Activated CD4-positive, alpha-beta memory T cell treated with anti-CD3 and anti-CD28 coated beads, Interleukin-2, amount 10 ng/mL, durations not matched to agents 7 days and 5 days (primary cell): ENCODE measurements around the gene FKBP11. TPM values are rescaled to one million over a fixed set of nuclear protein-coding genes. Genes with fewer than 3 reads are reported as not detected.

ENCODE experiments used
- CTCF ChIA-PET: fragments of 350-600 bp; sonication (Branson Sonifier 250); formaldehyde crosslinking; loops from one replicate; lab custom pipeline; 2021; ENCODE audit warnings: antibody characterized with exemption, inconsistent platforms; lab: Charles Lee
- POLR2A ChIA-PET: fragments of 350-600 bp; sonication (Branson Sonifier 250); formaldehyde crosslinking; loops from one replicate; lab custom pipeline; 2021; ENCODE audit warnings: antibody characterized with exemption; lab: Charles Lee
- DNase-seq: peaks from one replicate; pipeline ENCODE4 v3.0.0-alpha.2; 2020
- H3K27ac Mint-ChIP-seq: one replicate; pipeline ENCODE4 v1.8.0; 2021; ENCODE audit warnings: mild to moderate bottlenecking, mixed read lengths
- H3K27me3 Mint-ChIP-seq: one replicate; pipeline ENCODE4 v1.8.0; 2021; ENCODE audit warnings: mixed read lengths
- H3K36me3 Mint-ChIP-seq: one replicate; pipeline ENCODE4 v1.8.0; 2021; ENCODE audit warnings: low read depth, mixed read lengths
- H3K4me1 Mint-ChIP-seq: one replicate; pipeline ENCODE4 v1.8.0; 2021; ENCODE audit warnings: mixed read lengths
- H3K4me3 Mint-ChIP-seq: one replicate; pipeline ENCODE4 v1.8.0; 2021; ENCODE audit warnings: mild to moderate bottlenecking, mixed read lengths
- H3K9me3 Mint-ChIP-seq: one replicate; pipeline ENCODE4 v1.8.0; 2021; ENCODE audit warnings: mixed read lengths
- total RNA-seq, 2 experiments: library from RNA; stranded (reverse); gene quantifications; one replicate each; pipeline ENCODE4 v1.2.3, GENCODE V29; 2021

Gene FKBP11
- total RNA-seq, 2 experiments from 2014 or later, result 73.4 to 78.7 TPM

DNA sequence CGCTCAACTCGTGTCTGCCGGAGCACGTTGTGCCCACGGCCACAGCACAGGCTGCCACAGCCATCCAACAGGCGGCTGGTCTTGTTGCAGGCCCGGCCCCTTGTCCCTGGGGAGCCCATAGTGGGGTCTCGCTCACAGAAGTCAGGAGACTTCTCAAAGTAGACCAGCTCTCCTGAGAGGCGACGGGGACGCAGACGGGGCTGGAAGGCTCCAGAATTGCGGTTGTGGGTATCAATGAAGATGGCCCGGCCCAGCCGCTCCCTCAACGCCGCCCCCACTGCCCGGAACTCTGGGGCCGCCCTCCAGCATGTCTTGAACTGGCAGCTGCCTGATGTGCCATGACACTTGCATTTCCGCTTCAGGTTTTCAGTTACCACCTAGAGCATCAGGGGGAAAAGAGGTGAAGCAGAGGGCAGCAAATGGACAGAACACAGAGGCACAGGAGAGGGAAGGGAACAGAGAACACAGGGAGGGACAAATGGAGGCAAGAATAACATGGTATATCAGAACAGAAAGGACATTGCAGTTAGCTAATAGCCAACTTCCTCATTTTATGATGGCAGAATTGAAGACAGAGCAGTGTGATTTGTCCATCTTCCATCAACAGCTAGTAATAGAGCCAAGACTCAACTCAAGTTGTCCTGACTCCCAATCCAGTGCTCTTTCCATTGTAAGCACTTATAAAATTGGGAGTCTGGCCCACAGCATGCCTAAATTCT lies 41.0 kb upstream of the FKBP11 start:
- DNase-seq, result no peak
- no peak overlapping the region for H3K27ac Mint-ChIP-seq
- H3K4me3 Mint-ChIP-seq, result no peak overlapping the region
- H3K27me3 Mint-ChIP-seq, result peaks cover 47% of the 10 kb centered on the region
- peaks cover 19% of the 10 kb centered on the region for H3K4me1 Mint-ChIP-seq
- no peaks in the 10 kb centered on the region for H3K9me3 Mint-ChIP-seq
- CTCF ChIA-PET, result interaction anchor here (0.9 to 2.0 kb wide), 4 partner anchors 11 to 147 kb away, joined by 3 to 10 read pairs (median 4); no protein-coding TSS in a partner anchor
- POLR2A ChIA-PET, result interaction anchor here (1.1 to 1.6 kb wide), 4 partner anchors 9 to 165 kb away, joined by 3 to 7 read pairs (median 4); partner anchors contain the start of genes ARF3, TUBA1B and WNT1
- H3K36me3 Mint-ChIP-seq, result no peaks in the 10 kb centered on the region

GRCh38 chr12:48965298-48965838 lies 40.1 kb upstream of the FKBP11 start:
- ChIA-PET CTCF (no interaction called here), POLR2A (interaction anchor here (1.1 kb wide), 1 partner anchor 166 kb away, joined by 3 read pairs; the partner anchor contains the start of gene TUBA1B)
- peaks cover 10% of the 10 kb centered on the region for H3K4me1 Mint-ChIP-seq
- H3K9me3 Mint-ChIP-seq, result no peaks in the 10 kb centered on the region
- no peak for DNase-seq
- H3K4me3 Mint-ChIP-seq, result no peak overlapping the region
- H3K27ac Mint-ChIP-seq, result no peak overlapping the region
- no peaks in the 10 kb centered on the region for H3K36me3 Mint-ChIP-seq
- peaks cover 43% of the 10 kb centered on the region for H3K27me3 Mint-ChIP-seq

GRCh38 chr12:48961801-48962200 lies 36.5 kb upstream of the FKBP11 start:
- H3K4me1 Mint-ChIP-seq, result peaks cover 9% of the 10 kb centered on the region
- H3K36me3 Mint-ChIP-seq, result peaks cover 6% of the 10 kb centered on the region
- no peaks in the 10 kb centered on the region for H3K9me3 Mint-ChIP-seq
- H3K4me3 Mint-ChIP-seq, result no peak overlapping the region
- H3K27ac Mint-ChIP-seq, result no peak overlapping the region
- peaks cover 28% of the 10 kb centered on the region for H3K27me3 Mint-ChIP-seq
- POLR2A ChIA-PET, result no interaction called here
- DNase-seq, result no peak
- CTCF ChIA-PET, result interaction anchor here (1.9 kb wide), 1 partner anchor 16 kb away, joined by 6 read pairs; the partner anchor contains the start of gene WNT1

DNA sequence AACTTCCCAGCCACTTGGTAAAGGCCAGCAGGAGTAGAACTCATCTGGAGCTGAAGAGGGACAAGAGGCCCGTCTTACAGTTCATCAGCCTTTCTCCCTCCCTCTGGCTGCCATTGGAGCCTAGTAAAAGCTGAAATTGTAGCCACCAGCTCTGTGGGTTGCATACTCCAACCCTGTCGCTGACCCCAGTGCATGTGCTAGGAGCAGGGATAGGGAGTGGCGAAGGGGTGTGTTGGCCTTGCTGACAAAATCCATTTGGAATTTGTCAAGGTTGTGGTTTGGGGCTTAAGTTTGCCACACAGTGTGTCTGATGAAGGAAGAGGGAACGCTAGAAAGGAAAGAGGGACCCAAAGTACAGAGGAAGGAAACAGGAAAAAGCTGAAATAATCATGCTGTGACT lies 36.0 kb upstream of the FKBP11 start:
- H3K36me3 Mint-ChIP-seq, result peaks cover 11% of the 10 kb centered on the region
- POLR2A ChIA-PET, result no interaction called here
- peaks cover 14% of the 10 kb centered on the region for H3K4me1 Mint-ChIP-seq
- H3K4me3 Mint-ChIP-seq, result no peak overlapping the region
- no peak overlapping the region for H3K27ac Mint-ChIP-seq
- no peak for DNase-seq
- H3K9me3 Mint-ChIP-seq, result no peaks in the 10 kb centered on the region
- peaks cover 24% of the 10 kb centered on the region for H3K27me3 Mint-ChIP-seq
- CTCF ChIA-PET, result interaction anchor here (1.3 to 1.9 kb wide), 2 partner anchors 8 to 16 kb away, joined by 3 to 6 read pairs; partner anchors contain the start of gene WNT1

- POLR2A ChIA-PET, result no interaction called here
- no peak for DNase-seq
- Mint-ChIP-seq H3K9me3 (no peaks in the 10 kb centered on the region), H3K27ac (no peak overlapping the region), H3K4me1 (peaks cover 19% of the 10 kb centered on the region), H3K27me3 (peaks cover 22% of the 10 kb centered on the region), H3K36me3 (peaks cover 15% of the 10 kb centered on the region), H3K4me3 (no peak overlapping the region)
- CTCF ChIA-PET, result interaction anchor here (0.7 to 1.3 kb wide), 3 partner anchors 9 to 33 kb away, joined by 3 read pairs; no protein-coding TSS in a partner anchor
Observed at GRCh38 chr12:48960834-48961233, 35.5 kb upstream of the FKBP11 start.

DNA sequence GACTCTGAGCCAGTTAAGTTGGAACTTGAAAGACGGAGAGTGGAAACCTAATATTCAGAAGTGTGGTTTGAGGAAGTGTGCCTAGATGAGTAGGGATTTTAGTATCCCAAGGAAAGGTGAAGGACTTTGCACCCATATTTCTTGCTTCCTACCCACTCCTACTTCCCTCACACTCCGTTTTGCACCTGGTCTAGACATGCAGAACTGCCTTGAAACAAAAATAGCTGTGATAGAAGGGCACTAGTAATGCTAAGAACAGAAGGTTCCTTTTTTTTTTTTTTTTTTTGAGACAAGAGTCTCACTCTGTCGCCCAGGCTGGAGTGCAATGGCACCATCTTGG lies 32.7 kb upstream of the FKBP11 start:
- H3K27me3 Mint-ChIP-seq, result peaks cover 12% of the 10 kb centered on the region
- DNase-seq, result no peak

DNA sequence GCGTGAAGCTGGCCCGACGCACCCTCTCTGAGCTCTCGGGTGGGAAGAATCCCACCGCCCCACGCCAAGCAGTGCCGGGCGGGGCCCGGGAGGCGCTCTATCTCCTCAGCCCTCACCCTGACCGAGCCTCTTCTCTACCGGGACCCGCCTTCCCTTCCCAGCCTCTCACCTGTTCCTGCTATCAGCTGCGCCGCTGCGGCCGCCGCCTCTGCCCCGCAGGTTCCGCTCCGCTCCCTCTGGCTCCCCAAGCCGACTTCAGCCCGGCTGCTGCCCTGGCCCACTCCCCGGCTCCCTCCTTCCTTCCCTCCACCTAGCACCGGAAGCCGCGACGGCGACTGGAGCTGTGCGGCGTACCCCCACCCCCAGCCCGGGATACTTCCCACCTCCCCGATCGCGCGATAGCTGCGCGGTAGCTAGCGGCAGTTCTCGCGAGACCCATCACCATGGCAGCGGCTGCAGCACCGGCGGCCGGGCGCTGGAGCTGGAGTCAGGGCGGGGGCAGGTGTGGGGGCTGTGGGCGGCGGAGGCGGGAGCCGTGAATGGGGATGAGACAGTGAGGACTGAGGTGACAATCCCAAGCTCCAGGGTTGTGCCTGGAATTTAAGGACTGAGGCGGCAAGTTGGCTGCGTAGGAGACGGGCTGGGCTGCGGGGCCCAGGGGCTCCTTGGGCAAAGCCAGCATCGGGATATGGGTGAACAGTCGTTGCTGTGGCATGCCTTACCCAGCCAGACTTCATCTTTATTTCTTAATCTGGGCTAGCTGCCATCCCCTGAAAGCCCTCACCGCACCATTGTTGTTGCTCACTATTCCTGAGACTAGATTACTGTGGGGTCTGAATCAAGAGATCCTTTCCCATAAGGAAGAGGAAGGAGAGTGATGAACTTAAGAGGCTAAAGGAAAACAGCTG lies 32.1 kb upstream of the FKBP11 start, which contains the start of gene ARF3:
Gene ARF3, minus strand, starts transcription at position 347 of the 908 bp plus-strand sequence. CDS start 16,392 bp downstream, outside the sequence.
- peak within 1 kb of the TSS; percentile 64 for H3K27ac Mint-ChIP-seq
- H3K4me1 Mint-ChIP-seq, result peaks cover 36% of the 10 kb centered on the region
- peaks cover 12% of the 10 kb centered on the region for H3K27me3 Mint-ChIP-seq
- DNase-seq, result peak; percentile 94
- peak within 1 kb of the TSS; percentile 95 for H3K4me3 Mint-ChIP-seq
- H3K36me3 Mint-ChIP-seq, result peaks cover 42% of the 10 kb centered on the region
- no peaks in the 10 kb centered on the region for H3K9me3 Mint-ChIP-seq
- CTCF ChIA-PET, result interaction anchor here (0.6 to 6.8 kb wide), 20 partner anchors 10 to 494 kb away, joined by 3 to 55 read pairs (median 6); partner anchors contain the start of genes DDX23, RND1, WNT1 and WNT10B
- POLR2A ChIA-PET, result interaction anchor here (0.6 to 1.9 kb wide), 17 partner anchors 10 to 231 kb away, joined by 3 to 21 read pairs (median 3); partner anchors contain the start of genes DDX23, FKBP11, RND1 and TUBA1A

More for the DNA sequence above, 32.7 kb upstream of the FKBP11 start:
- peaks cover 36% of the 10 kb centered on the region for H3K36me3 Mint-ChIP-seq
- ChIA-PET CTCF (interaction anchor here (0.7 to 6.8 kb wide), 13 partner anchors 10 to 144 kb away, joined by 3 to 55 read pairs (median 7); partner anchors contain the start of genes DDX23 and WNT1), POLR2A (interaction anchor here (0.6 to 1.9 kb wide), 13 partner anchors 9 to 231 kb away, joined by 3 to 21 read pairs (median 4); partner anchors contain the start of genes DDX23, FKBP11, TUBA1A and TUBA1B)
- H3K9me3 Mint-ChIP-seq, result no peaks in the 10 kb centered on the region
- H3K4me1 Mint-ChIP-seq, result peaks cover 34% of the 10 kb centered on the region
- peak overlapping the region; percentile 95 for H3K4me3 Mint-ChIP-seq
- H3K27ac Mint-ChIP-seq, result no peak overlapping the region

DNA sequence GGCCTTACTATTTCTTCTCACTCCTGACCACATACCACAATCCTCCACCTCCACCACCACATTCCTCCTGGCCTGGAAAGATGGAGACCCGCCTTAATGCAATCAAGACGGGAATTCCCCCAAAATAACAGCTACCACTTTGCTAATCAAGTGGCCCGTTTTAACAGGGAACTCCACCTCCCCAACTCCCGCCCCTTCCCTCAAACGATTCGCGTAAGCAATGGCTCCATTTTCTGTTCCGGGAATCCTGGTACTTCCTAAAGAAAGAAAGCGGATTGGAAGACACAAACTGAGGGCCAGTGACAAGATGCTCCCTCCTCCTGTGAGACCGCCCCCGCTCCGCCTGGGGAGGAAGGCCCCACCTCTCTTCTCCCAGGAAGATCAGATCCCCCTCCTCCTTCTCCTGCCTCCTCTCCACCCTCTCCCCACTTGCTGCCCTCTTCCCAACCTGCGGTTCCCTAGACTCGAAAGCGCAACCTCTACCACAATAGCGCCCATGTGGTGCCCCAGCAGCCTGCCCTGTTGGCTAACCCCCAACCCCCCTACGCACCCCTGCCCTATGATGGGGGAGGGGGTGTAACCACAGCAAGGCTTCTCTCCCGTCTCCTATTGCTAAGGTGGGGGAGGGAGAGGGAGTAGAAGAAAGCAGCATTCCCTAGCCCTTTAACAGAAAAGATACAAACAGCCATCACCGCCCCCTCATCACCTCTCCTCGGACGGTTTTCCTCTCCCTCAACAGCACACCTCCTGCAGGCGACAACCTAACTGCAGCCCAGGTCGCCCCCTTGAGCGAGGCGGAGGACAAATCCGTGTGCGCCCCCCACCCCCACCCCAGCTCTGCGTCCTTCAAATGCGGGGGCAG lies 31.2 kb upstream of the FKBP11 start:
- Mint-ChIP-seq H3K9me3 (no peaks in the 10 kb centered on the region), H3K27ac (peak overlapping the region; percentile 64), H3K4me1 (peaks cover 38% of the 10 kb centered on the region), H3K36me3 (peaks cover 47% of the 10 kb centered on the region), H3K4me3 (peak overlapping the region; percentile 95), H3K27me3 (peaks cover 12% of the 10 kb centered on the region)
- ChIA-PET POLR2A (interaction anchor here (1.0 to 1.9 kb wide), 13 partner anchors 10 to 104 kb away, joined by 3 to 21 read pairs (median 5); partner anchors contain the start of genes DDX23, FKBP11, RND1 and WNT10B), CTCF (interaction anchor here (0.6 to 6.8 kb wide), 15 partner anchors 15 to 495 kb away, joined by 3 to 55 read pairs (median 5); partner anchors contain the start of genes DDX23, RND1, WNT1 and WNT10B)
- peak; percentile 34 for DNase-seq

DNA sequence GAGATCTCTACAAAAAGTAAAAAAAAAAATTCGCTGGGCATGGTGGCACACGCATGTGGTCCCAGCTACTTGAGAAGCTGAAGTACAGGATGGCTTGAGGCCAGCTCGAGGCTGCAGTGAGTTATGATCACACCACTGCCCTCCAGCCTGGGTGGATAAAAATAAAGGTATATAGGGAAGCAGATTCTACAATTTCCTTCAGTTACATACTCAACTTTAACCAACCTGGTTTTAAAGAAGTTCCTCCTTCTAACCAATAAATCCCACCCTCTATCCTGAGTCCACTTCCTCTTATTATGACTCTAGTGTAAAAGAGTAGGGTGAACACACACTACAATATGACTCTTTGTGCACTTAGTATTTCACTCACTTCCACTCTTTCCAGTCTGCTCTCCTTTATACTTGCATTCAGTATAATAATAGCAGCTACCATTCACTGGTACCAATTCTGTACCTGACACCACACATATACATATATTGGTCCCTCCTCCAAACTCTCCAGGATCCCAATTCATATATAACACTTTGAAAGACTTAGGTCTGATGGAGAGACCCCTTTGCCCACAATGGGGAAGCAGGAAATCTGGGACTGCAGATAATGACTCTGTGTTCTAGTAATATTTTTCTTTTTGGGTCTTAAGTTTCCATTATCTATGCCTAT lies 29.7 kb upstream of the FKBP11 start:
- H3K9me3 Mint-ChIP-seq, result no peaks in the 10 kb centered on the region
- peak overlapping the region; percentile 53 for H3K4me3 Mint-ChIP-seq

GRCh38 chr12:48954061-48954460 lies 28.8 kb upstream of the FKBP11 start:
- POLR2A ChIA-PET, result no interaction called here
- Mint-ChIP-seq H3K4me1 (peaks cover 38% of the 10 kb centered on the region), H3K4me3 (no peak overlapping the region), H3K9me3 (no peaks in the 10 kb centered on the region), H3K27ac (no peak overlapping the region), H3K27me3 (peaks cover 1% of the 10 kb centered on the region), H3K36me3 (peaks cover 49% of the 10 kb centered on the region)
- CTCF ChIA-PET, result interaction anchor here (1.2 to 6.8 kb wide), 2 partner anchors 10 to 26 kb away, joined by 4 to 55 read pairs; partner anchors contain the start of gene WNT1
- DNase-seq, result no peak

More for the DNA sequence above, 29.7 kb upstream of the FKBP11 start:
- ChIA-PET POLR2A (no interaction called here), CTCF (interaction anchor here (1.0 to 6.8 kb wide), 2 partner anchors 25 to 101 kb away, joined by 3 to 55 read pairs; partner anchors contain the start of gene WNT1)
- no peak overlapping the region for H3K27ac Mint-ChIP-seq
- DNase-seq, result no peak
- H3K4me1 Mint-ChIP-seq, result peaks cover 38% of the 10 kb centered on the region
- peaks cover 4% of the 10 kb centered on the region for H3K27me3 Mint-ChIP-seq
- H3K36me3 Mint-ChIP-seq, result peaks cover 47% of the 10 kb centered on the region
